Middle frontal gyrus (tissue), 1 donor: Measurements from ENCODE around the gene REPIN1.

Experiments
- DNase-seq: peaks from one replicate; pipeline ENCODE4 v3.0.0-alpha.2; 2015; ENCODE audit warnings: low spot score; ENCODE audit errors: extremely low spot score

Gene REPIN1

GRCh38 chr7:150360363-150361058, 8.1 kb upstream of the REPIN1 start:
- no peak for DNase-seq

- DNase-seq: no peak
Observed at GRCh38 chr7:150361402-150361801, 7.2 kb upstream of the REPIN1 start.

DNA sequence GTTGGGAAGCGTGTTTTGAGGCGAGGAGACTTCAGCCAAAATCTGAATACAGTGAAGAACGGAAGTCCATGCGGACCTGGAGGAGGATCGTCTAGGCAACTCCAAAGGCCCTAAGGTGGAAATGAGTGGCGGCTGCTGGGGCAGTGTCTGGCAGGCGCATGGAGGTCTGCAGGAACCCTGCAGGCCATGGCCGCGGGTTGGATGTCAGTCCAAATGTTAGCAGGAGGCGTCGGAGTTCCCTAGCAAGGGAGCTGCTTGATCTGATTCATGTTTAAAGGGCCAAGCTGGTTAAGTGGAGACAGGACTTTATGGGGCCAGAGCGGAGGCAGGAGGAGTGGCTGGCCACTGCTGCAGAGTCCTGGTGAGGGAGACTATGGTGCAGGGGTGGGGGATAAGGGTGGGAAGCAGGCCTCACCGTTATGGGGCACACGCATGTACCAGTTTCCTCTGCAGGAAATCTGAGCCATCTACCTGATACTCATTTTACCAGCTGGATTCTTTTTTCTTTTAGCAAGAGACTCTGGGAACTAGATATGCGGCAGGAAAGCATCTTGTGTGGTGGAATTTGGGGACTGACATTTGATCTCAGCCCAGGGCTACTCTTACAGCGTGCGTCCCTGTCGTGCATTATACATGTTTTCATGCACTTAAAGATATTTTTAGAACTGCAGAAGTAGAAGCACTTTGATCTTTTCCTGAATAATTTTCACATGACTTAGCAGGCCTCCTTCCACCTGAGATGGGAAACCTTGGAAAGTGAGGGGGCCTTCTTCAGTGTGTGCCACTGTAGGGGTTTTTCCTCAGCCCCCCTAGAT, 6.6 kb upstream of the REPIN1 start:
- no peak for DNase-seq

DNA sequence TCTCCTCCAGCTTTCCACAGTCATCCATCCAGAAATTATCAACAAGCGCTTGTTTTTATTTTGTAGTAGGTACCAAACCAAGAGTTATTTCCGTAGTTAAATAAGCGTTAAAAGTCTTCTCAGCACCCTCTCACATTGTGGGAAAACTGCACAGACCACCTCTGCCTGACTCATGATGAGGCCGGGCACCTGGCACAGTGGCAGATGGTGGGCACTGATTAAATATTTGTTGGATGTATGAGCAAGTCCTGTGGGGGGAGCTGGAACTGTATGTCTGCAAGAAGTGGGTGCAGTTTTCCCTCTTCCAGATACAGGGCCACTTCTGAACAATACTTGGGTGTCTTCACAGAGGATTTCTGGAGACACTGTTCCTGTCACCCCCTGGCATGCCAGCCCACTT, 5.3 kb upstream of the REPIN1 start:
- DNase-seq: no peak

DNA sequence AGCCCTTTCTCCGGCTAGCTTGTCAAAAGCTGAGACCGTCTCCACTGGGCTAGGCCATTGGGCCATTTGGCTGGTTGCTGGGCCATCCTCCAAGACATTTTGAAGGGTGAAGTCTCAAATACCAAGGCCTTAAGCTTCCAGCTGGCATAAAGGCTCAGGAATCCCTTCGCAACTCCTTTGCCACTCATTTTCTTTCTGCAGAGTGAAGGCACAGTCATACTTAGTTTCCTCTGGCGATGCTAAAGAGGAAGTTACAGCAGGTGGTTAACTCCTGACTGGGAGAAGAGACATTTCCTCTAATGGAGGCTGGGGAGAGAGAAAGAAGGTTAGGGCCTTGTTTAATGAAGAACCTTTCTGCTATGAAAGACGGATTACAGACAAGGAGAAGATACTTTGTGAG, 4.8 kb upstream of the REPIN1 start:
- DNase-seq: no peak

DNA sequence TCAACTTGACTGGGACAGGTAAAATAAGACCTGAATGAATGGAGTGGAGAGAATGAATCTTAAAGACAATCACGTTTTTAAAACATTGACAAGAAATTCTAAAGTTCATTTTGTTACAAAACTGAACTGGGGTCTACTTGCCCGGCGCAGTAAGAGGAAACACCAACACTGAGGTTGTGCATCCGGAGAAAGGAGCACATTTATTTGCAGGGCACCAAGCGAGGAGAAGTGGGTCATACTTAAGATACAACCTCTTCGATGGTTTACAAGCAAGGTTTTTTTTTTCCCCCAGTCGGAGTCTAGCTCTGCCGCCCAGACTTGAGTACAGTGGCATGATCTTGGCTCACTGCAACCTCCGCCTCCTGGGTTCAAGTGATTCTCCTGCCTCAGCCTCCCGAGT, 3.4 kb upstream of the REPIN1 start:
- no peak for DNase-seq

- no peak for DNase-seq
Observed at GRCh38 chr7:150365673-150366398, 2.8 kb upstream of the REPIN1 start.

- no peak for DNase-seq
Observed at GRCh38 chr7:150367677-150368095, 936 bp upstream of the REPIN1 start.

GRCh38 chr7:150368884-150369747, 494 bp downstream of the REPIN1 start:
- no peak for DNase-seq

DNA sequence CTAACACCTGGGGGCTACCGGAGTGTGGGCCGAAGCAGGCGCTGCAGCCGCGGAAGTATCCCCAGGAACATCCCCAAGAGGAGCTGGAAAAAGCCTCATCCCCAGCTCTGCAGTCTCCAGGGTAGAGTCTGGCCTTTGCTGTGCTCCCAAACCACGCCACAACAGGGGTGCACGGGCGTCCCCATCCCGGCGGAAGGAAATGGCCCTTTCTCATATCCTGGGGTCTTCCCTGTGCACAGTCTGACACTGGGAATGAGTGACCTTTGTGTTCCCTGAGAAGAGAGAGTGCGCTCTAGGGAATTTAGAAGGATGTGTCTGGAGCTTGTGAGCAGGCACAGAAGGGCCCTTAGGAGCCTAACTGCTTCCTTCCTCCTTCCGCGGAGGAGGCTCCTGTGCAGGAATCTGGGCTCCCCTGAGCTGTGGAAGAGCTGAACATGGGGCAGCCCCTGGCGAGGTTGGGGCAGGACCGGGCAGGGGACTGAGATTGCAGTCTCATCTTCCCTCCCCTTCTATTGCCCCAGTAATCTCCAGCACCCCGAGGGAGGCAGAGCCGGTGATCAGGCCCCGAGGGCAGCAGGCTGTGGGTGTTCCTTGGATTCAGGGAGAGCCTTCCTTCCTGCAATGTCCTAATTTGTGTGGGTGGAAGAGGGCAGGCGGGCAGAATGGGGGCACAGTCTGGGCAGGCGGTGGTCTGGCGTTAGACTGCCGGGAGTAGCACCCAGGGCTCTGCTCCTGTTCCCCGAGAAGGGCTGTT, 1.3 kb downstream of the REPIN1 start:
- DNase-seq: no peak

- DNase-seq: no peak
Observed at GRCh38 chr7:150370612-150371071, 2.0 kb downstream of the REPIN1 start.

DNA sequence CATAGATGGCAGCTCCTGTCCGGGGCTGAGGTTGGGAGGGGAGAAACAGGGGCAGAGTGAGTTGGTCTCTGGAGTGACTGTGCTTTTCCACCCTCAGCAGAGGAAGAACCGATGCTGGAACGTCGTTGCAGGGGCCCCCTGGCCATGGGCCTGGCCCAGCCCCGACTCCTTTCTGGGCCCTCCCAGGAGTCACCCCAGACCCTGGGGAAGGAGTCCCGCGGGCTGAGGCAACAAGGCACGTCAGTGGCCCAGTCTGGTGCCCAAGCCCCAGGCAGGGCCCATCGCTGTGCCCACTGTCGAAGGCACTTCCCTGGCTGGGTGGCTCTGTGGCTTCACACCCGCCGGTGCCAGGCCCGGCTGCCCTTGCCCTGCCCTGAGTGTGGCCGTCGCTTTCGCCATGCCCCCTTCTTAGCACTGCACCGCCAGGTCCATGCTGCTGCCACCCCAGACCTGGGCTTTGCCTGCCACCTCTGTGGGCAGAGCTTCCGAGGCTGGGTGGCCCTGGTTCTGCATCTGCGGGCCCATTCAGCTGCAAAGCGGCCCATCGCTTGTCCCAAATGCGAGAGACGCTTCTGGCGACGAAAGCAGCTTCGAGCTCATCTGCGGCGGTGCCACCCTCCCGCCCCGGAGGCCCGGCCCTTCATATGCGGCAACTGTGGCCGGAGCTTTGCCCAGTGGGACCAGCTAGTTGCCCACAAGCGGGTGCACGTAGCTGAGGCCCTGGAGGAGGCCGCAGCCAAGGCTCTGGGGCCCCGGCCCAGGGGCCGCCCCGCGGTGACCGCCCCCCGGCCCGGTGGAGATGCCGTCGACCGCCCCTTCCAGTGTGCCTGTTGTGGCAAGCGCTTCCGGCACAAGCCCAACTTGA, 2.7 kb downstream of the REPIN1 start:
- no peak for DNase-seq

DNA sequence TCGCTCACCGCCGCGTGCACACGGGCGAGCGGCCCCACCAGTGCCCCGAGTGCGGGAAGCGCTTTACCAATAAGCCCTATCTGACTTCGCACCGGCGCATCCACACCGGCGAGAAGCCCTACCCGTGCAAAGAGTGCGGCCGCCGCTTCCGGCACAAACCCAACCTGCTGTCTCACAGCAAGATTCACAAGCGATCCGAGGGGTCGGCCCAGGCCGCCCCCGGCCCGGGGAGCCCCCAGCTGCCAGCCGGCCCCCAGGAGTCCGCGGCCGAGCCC, 3.3 kb downstream of the REPIN1 start:
- no peak for DNase-seq

DNA sequence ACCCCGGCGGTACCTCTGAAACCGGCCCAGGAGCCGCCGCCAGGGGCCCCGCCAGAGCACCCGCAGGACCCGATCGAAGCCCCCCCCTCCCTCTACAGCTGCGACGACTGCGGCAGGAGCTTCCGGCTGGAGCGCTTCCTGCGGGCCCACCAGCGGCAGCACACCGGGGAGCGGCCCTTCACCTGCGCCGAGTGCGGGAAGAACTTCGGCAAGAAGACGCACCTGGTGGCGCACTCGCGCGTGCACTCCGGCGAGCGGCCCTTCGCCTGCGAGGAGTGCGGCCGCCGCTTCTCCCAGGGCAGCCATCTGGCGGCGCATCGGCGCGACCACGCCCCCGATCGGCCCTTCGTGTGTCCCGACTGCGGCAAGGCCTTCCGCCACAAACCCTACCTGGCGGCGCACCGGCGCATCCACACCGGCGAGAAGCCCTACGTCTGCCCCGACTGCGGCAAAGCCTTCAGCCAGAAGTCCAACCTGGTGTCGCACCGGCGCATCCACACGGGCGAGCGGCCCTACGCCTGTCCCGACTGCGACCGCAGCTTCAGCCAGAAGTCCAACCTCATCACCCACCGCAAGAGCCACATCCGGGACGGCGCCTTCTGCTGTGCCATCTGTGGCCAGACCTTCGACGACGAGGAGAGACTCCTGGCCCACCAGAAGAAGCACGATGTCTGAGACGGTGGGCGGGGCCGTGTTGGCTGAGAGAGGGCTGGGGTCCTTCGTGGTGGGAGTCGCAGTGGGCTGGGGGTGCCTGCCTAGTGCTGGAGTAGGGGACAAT, 3.8 kb downstream of the REPIN1 start:
- no peak for DNase-seq

DNA sequence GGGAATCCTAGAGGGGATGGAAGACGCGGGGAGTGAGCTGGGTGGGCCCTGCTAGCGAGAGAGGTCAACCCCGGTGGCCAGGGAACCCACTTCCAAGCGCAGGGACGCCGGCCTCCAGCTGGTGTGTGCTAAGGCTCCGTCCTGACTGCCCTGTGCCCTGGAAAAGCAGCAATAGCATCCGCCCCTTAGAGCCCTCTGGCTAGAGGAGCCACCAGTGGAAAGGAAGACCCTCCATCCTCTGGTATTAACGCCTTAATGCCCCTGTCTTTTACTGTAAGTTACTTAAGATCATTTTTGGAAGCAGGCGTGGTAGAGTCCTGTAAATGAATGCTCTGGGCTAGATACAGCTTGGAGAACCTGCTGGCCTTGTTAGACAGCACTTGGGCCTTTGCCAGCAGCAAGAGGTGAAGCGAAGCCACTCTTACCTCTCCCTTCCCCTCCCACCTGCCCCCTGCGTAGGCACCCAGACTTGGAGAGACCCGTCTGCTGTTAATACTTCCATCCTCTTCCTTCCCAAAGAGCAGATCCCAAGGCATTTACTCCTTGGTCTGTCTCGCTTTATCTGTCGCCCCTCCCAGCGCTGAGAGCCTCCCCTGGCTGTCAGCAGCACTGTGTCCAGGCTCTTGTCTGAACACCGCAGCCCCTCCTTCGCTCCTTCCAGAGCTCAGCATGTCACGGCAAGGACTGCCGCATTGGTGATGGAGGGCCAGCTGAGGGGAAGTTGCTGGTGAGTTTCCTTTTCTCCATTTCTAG, 4.6 kb downstream of the REPIN1 start:
- no peak for DNase-seq

DNA sequence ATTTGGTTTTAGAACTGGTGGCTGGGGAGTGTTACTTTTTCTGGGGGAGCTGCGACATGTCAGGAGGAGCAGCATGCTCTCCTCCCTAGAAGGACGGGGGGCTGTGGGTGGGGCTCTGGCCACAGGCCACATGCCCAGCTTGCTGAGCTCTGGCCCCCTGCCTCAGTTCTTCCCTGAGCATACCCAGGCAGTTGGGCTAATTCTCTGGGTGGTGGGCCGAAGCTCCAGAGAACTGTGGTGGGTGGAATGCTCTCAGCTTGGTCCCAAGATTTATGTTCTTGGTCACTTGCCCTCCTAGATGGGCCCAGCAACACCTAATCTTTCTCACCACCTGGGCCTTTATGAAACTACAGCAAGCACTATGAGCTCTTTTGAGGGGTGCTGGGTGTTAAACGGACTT, 5.4 kb downstream of the REPIN1 start:
- DNase-seq: no peak

- DNase-seq: no peak
Observed at GRCh38 chr7:150374472-150374871, 5.8 kb downstream of the REPIN1 start.
